Keratinocyte (primary cell): ENCODE results near the gene CGNL1. TPM values are rescaled to one million over a fixed set of nuclear protein-coding genes. Genes with fewer than 3 reads are reported as not detected.

ENCODE experiments used
- DNase-seq: peaks from one replicate; pipeline ENCODE4 v3.0.0-alpha.2; 2011; ENCODE audit warnings: low read depth, missing footprints, low spot score
- FAIRE-seq: peaks from 2 replicates; lab custom pipeline; 2011; peaks lifted over from hg19 to GRCh38; lab: Jason Lieb, UNC
- H2AFZ ChIP-seq: 2 replicates; pipeline ENCODE4 v1.6.0; 2012; ENCODE audit warnings: low read length, control low read depth, inconsistent platforms; ENCODE audit not compliant: control insufficient read depth
- H3K27ac ChIP-seq: 2 replicates; pipeline ENCODE4 v1.5.1; 2011; ENCODE audit warnings: low read length; ENCODE audit not compliant: control insufficient read depth, insufficient read depth
- H3K27me3 ChIP-seq: 3 replicates; pipeline ENCODE4 v1.6.0; 2011; ENCODE audit warnings: low read length; ENCODE audit not compliant: control insufficient read depth, insufficient read depth; ENCODE audit errors: extremely low read depth
- H3K36me3 ChIP-seq, 2 experiments: 2 replicates in 1 of 2; 3 replicates in 1 of 2; pipeline ENCODE4 v1.5.1; 2011; ENCODE audit warnings: low read length in 2 of 2, mild to moderate bottlenecking in 1 of 2; ENCODE audit not compliant: control insufficient read depth in 2 of 2, insufficient read depth in 2 of 2; ENCODE audit errors: extremely low read depth in 1 of 2
- H3K4me1 ChIP-seq: 3 replicates; pipeline ENCODE4 v1.5.1; 2011; ENCODE audit warnings: low read length; ENCODE audit not compliant: control insufficient read depth, insufficient read depth; ENCODE audit errors: extremely low read depth
- H3K4me2 ChIP-seq: 3 replicates; pipeline ENCODE4 v1.6.0; 2011; ENCODE audit warnings: low read depth, low read length; ENCODE audit not compliant: control insufficient read depth, insufficient read depth; ENCODE audit errors: extremely low read depth
- H3K4me3 ChIP-seq, 3 experiments: fragments of 200-600 bp in 1 of 3; sonication (generic) in 1 of 3; 2 replicates in 2 of 3; 3 replicates in 1 of 3; pipeline ENCODE4 v1.5.1; 2011 to 2016; ENCODE audit warnings: low read length in 3 of 3, mild to moderate bottlenecking in 3 of 3, control low read depth in 2 of 3, inconsistent platforms in 1 of 3, low read depth in 1 of 3, mixed read lengths in 1 of 3, mixed run types in 1 of 3, moderate library complexity in 1 of 3; ENCODE audit not compliant: control insufficient read depth in 2 of 3, insufficient read depth in 2 of 3; ENCODE audit errors: extremely low read depth in 1 of 3
- H3K79me2 ChIP-seq: 2 replicates; pipeline ENCODE4 v1.6.0; 2012; ENCODE audit warnings: low read length; ENCODE audit not compliant: control insufficient read depth, insufficient read depth
- H3K9ac ChIP-seq: 3 replicates; pipeline ENCODE4 v1.6.0; 2011; ENCODE audit warnings: low read length; ENCODE audit not compliant: control insufficient read depth, insufficient read depth; ENCODE audit errors: extremely low read depth
- H3K9me1 ChIP-seq: 3 replicates; pipeline ENCODE4 v1.6.0; 2011; ENCODE audit warnings: low read length; ENCODE audit not compliant: control insufficient read depth, insufficient read depth; ENCODE audit errors: extremely low read depth
- H3K9me3 ChIP-seq: 2 replicates; pipeline ENCODE4 v1.5.1; 2012; ENCODE audit warnings: low read depth, low read length; ENCODE audit not compliant: control insufficient read depth
- H4K20me1 ChIP-seq: 3 replicates; pipeline ENCODE4 v1.6.0; 2011; ENCODE audit warnings: low read length; ENCODE audit not compliant: control insufficient read depth, insufficient read depth; ENCODE audit errors: extremely low read depth
- EZH2 ChIP-seq: IDR thresholded peaks from one replicate; pipeline ENCODE4 v1.6.1; 2012; ENCODE audit warnings: inconsistent platforms, mild to moderate bottlenecking, low read length, moderate library complexity
- dilution Hi-C: fragments of 300-500 bp; cut with MboI; formaldehyde crosslinking; loops from one replicate; pipeline ENCODE4 v1.7.0; 2020; ENCODE audit warnings: low sequenced_read_pairs; ENCODE audit not compliant: extremely low pct_ligation_motif_present
- polyA plus RNA-seq, 5 experiments: library from polyadenylated mRNA; depleted of rRNA in 3 of 5; stranded (reverse) in 3 of 5; stranded (forward) in 1 of 5; unstranded in 1 of 5; fragments of >200 nt; gene quantifications; 1 replicate in 1 of 5; 2 replicates in 3 of 5; 3 replicates in 1 of 5; pipeline versions ENCODE4 v1.2.1 to v1.2.3, GENCODE V29; 2011 to 2012; ENCODE audit warnings: missing spikeins in 2 of 5, low read depth in 1 of 5, low replicate concordance in 1 of 5
- TF ChIP-seq, protein P1 (sequence below), 3 experiments: IDR thresholded peaks in 1 of 3; conservative IDR thresholded peaks in 1 of 3; optimal IDR thresholded peaks in 1 of 3; 2 replicates in 2 of 3; 3 replicates in 1 of 3; pipeline versions ENCODE3 to v1.5.1; 2011; ENCODE audit warnings: low read length in 3 of 3, mild to moderate bottlenecking in 3 of 3, moderate library complexity in 2 of 3, control low read depth in 1 of 3, inconsistent platforms in 1 of 3; ENCODE audit not compliant: insufficient read depth in 2 of 3; ENCODE audit errors: extremely low read depth in 1 of 3

Gene CGNL1
- polyA plus RNA-seq, 1 donor (not counting 4 experiments of a cell fraction or from before 2014, with no cell fraction given) = 0.05 TPM

- no peaks in the 10 kb centered on the region for H3K9me3 ChIP-seq
- no peak overlapping the region for H3K4me3 ChIP-seq
- peaks cover 16% of the 10 kb centered on the region for H3K4me1 ChIP-seq
- no peak for FAIRE-seq
- no peaks in the 10 kb centered on the region for H3K36me3 ChIP-seq
- H3K9ac ChIP-seq = no peak overlapping the region
- H4K20me1 ChIP-seq = no peaks in the 10 kb centered on the region
- H2AFZ ChIP-seq = no peak overlapping the region
- no peaks in the 10 kb centered on the region for H3K79me2 ChIP-seq
- no peak for DNase-seq
- TF ChIP-seq EZH2 = no peak
- TF ChIP-seq, protein P1, sequence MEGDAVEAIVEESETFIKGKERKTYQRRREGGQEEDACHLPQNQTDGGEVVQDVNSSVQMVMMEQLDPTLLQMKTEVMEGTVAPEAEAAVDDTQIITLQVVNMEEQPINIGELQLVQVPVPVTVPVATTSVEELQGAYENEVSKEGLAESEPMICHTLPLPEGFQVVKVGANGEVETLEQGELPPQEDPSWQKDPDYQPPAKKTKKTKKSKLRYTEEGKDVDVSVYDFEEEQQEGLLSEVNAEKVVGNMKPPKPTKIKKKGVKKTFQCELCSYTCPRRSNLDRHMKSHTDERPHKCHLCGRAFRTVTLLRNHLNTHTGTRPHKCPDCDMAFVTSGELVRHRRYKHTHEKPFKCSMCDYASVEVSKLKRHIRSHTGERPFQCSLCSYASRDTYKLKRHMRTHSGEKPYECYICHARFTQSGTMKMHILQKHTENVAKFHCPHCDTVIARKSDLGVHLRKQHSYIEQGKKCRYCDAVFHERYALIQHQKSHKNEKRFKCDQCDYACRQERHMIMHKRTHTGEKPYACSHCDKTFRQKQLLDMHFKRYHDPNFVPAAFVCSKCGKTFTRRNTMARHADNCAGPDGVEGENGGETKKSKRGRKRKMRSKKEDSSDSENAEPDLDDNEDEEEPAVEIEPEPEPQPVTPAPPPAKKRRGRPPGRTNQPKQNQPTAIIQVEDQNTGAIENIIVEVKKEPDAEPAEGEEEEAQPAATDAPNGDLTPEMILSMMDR (optimal IDR thresholded peaks at IDR 0.05 in 1 of 3, IDR thresholded peaks at IDR 0.05 in 1 of 3, conservative IDR thresholded peaks at IDR 0.05 in 1 of 3; ENCODE audit: extremely low read depth in 1 of 3, insufficient read depth in 2 of 3, low read length in 3 of 3) = no peak
- no peaks in the 10 kb centered on the region for H3K9me1 ChIP-seq
- dilution Hi-C loops = no loop called here
- no peaks in the 10 kb centered on the region for H3K27me3 ChIP-seq
- no peak overlapping the region for H3K27ac ChIP-seq
- no peak overlapping the region for H3K4me2 ChIP-seq
Observed at GRCh38 chr15:57573151-57573550, 196.8 kb downstream of the CGNL1 start.

DNA sequence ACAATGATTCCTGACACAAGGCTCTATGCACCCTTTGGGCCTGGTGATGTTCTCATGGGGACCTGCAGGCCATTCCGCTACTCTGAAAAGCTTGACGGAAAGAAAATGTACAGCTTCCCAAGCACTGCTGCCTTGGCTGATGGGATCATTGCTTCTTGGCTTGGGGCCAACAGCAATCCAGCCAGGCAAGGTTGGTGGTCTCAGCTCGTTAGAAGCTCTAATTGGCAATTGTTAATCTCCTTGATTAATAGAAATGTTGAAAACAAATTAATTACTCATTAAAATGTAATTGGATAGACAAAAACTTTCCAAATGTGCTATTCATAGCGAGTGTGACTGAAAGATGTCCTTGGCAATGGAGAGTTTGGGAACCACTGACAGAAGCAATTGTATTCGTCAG lies 199.1 kb downstream of the CGNL1 start:
- no peaks in the 10 kb centered on the region for H3K36me3 ChIP-seq
- H4K20me1 ChIP-seq = no peaks in the 10 kb centered on the region
- H3K79me2 ChIP-seq = no peaks in the 10 kb centered on the region
- no peak overlapping the region for H2AFZ ChIP-seq
- no peaks in the 10 kb centered on the region for H3K9me1 ChIP-seq
- H3K4me1 ChIP-seq = peaks cover 14% of the 10 kb centered on the region
- H3K9me3 ChIP-seq = no peaks in the 10 kb centered on the region
- no peak overlapping the region for H3K4me2 ChIP-seq
- no peak for DNase-seq
- H3K4me3 ChIP-seq = no peak overlapping the region
- no peak for FAIRE-seq
- H3K9ac ChIP-seq = no peak overlapping the region
- no peak overlapping the region for H3K27ac ChIP-seq
- TF ChIP-seq EZH2 = no peak
- TF ChIP-seq, protein P1 (optimal IDR thresholded peaks at IDR 0.05 in 1 of 3, IDR thresholded peaks at IDR 0.05 in 1 of 3, conservative IDR thresholded peaks at IDR 0.05 in 1 of 3; ENCODE audit: extremely low read depth in 1 of 3, insufficient read depth in 2 of 3, low read length in 3 of 3) = no peak
- H3K27me3 ChIP-seq = peaks cover 2% of the 10 kb centered on the region
- dilution Hi-C loops = no loop called here
